ENCODE results near the gene TYMS. TPM values are rescaled to one million over a fixed set of nuclear protein-coding genes. Genes with fewer than 3 reads are reported as not detected.
A peak's percentile ranks its signal among the peaks of the same experiment; 100 is the strongest.

Gene TYMS
- total and polyA plus RNA-seq, 9 of the 15 experiments (the other 6 are each of a cell fraction or from before 2014, with no cell fraction given), result 69.1 to 409 (median 175) TPM

DNA sequence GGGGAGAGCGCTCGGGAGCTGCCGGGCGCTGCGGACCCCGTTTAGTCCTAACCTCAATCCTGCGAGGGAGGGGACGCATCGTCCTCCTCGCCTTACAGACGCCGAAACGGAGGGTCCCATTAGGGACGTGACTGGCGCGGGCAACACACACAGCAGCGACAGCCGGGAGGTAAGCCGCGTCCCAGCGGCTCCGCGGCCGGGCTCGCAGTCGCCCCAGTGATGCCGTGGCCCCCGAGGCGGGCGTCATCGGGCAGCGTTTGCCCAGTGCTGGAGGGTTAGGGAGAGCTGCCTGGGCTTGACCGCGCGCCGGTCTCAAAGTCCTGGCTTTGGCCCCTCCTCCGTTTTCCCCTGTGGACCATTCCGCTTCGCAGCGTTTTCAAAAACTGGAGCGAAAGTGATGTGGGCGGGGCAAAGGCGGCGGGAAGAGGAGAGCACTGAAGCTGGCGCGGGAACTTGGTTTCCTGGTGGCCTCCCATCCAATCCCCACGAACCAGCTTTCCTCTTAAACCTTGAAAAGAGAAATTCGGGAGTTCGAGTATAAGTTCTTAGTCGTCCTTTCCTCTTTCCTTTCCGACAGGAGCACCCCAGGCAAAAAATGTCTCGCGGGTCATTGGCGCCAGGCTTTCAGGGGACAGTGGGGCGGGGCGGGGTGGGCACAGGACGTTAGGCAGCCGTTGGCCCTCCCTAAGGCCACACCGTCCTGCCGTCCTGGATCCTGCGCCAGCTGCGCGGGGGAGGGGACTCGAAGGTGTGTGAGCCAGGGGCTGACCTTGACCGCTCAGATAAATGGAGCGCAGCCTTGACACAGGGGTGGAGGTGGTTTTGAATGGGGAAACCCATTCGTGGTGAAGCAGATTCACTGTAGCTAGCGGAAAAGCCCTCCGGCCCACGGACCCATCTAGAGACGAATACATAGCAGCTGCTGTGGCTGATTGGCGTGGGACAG is 821 bp downstream of the TYMS start (continued):
- TF ChIP-seq, protein P1, sequence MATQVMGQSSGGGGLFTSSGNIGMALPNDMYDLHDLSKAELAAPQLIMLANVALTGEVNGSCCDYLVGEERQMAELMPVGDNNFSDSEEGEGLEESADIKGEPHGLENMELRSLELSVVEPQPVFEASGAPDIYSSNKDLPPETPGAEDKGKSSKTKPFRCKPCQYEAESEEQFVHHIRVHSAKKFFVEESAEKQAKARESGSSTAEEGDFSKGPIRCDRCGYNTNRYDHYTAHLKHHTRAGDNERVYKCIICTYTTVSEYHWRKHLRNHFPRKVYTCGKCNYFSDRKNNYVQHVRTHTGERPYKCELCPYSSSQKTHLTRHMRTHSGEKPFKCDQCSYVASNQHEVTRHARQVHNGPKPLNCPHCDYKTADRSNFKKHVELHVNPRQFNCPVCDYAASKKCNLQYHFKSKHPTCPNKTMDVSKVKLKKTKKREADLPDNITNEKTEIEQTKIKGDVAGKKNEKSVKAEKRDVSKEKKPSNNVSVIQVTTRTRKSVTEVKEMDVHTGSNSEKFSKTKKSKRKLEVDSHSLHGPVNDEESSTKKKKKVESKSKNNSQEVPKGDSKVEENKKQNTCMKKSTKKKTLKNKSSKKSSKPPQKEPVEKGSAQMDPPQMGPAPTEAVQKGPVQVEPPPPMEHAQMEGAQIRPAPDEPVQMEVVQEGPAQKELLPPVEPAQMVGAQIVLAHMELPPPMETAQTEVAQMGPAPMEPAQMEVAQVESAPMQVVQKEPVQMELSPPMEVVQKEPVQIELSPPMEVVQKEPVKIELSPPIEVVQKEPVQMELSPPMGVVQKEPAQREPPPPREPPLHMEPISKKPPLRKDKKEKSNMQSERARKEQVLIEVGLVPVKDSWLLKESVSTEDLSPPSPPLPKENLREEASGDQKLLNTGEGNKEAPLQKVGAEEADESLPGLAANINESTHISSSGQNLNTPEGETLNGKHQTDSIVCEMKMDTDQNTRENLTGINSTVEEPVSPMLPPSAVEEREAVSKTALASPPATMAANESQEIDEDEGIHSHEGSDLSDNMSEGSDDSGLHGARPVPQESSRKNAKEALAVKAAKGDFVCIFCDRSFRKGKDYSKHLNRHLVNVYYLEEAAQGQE (IDR thresholded peaks at IDR 0.05; ENCODE audit: borderline replicate concordance), result no peak
- TF ChIP-seq, protein P1 (CRISPR knock-in tag; IDR thresholded peaks at IDR 0.05; ENCODE audit: low read depth), result peak; percentile 37; the same call in 1 of the 2 replicates
- no peak for TF ChIP-seq ZNF133 (CRISPR knock-in tag; IDR thresholded peaks at IDR 0.05)
- peak; percentile 79 for TF ChIP-seq JUND (IDR thresholded peaks at IDR 0.05; ENCODE audit: borderline replicate concordance, low read depth, low read length)
- peak; percentile 38; the same call in 1 of the 3 replicates for TF ChIP-seq JUND (tag; IDR thresholded peaks at IDR 0.05; ENCODE audit: borderline replicate concordance, low read depth, low read length)
- TF ChIP-seq, protein P2, sequence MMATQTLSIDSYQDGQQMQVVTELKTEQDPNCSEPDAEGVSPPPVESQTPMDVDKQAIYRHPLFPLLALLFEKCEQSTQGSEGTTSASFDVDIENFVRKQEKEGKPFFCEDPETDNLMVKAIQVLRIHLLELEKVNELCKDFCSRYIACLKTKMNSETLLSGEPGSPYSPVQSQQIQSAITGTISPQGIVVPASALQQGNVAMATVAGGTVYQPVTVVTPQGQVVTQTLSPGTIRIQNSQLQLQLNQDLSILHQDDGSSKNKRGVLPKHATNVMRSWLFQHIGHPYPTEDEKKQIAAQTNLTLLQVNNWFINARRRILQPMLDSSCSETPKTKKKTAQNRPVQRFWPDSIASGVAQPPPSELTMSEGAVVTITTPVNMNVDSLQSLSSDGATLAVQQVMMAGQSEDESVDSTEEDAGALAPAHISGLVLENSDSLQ (IDR thresholded peaks at IDR 0.05), result peak; percentile 22; the same call in 1 of the 2 replicates
- TF ChIP-seq, protein P3, sequence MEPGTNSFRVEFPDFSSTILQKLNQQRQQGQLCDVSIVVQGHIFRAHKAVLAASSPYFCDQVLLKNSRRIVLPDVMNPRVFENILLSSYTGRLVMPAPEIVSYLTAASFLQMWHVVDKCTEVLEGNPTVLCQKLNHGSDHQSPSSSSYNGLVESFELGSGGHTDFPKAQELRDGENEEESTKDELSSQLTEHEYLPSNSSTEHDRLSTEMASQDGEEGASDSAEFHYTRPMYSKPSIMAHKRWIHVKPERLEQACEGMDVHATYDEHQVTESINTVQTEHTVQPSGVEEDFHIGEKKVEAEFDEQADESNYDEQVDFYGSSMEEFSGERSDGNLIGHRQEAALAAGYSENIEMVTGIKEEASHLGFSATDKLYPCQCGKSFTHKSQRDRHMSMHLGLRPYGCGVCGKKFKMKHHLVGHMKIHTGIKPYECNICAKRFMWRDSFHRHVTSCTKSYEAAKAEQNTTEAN (CRISPR knock-in tag; IDR thresholded peaks at IDR 0.05), result no peak
- 0 out of 2 replicates have a peak, but pooled peaks have one; percentile 32 for TF ChIP-seq PHF21A (IDR thresholded peaks at IDR 0.05; ENCODE audit: borderline replicate concordance, low read depth)
- peak; percentile 95 for TF ChIP-seq MYBL2 (IDR thresholded peaks at IDR 0.05; ENCODE audit: low read depth)
- TF ChIP-seq MYBL2 (CRISPR knock-in tag; IDR thresholded peaks at IDR 0.05; ENCODE audit: borderline replicate concordance), result no peak
- TF ChIP-seq SETDB1 (IDR thresholded peaks at IDR 0.05; ENCODE audit: low read length), result no peak
- no peak for TF ChIP-seq RBM15 (IDR thresholded peaks at IDR 0.05; ENCODE audit: insufficient read depth, low read length)
